SIG-M5 treated with dmso at 0.1 percent for 504 hours (cell line): Measurements from ENCODE around the gene ZNHIT3.
"Not testable (repeated sequence)": the region's sequence is repeated elsewhere in the genome, so short reads cannot be mapped to it uniquely, and the experiment has no call there.

Experiments used
- DNase-seq: peaks from one replicate; lab custom pipeline; 2025; ENCODE audit not compliant: unreplicated experiment; lab: John Stamatoyannopoulos, UW

ZNHIT3 gene

GRCh38 chr17:36486204-36487194 lies at the start of gene ZNHIT3:
Gene ZNHIT3, plus strand, starts transcription at chr17:36486681. Its CDS starts 19 bp downstream, at chr17:36486700.
- DNase-seq: peak; percentile 98

GRCh38 chr17:36441792-36442191 lies 44.7 kb upstream of the ZNHIT3 start:
- not testable (repeated sequence) for DNase-seq

GRCh38 chr17:36443777-36444176 lies 42.7 kb upstream of the ZNHIT3 start:
- no peak for DNase-seq

GRCh38 chr17:36449997-36450396 lies 36.5 kb upstream of the ZNHIT3 start:
- not testable (repeated sequence) for DNase-seq

- DNase-seq: not testable (repeated sequence)
Measured at GRCh38 chr17:36452888-36453287, 33.6 kb upstream of the ZNHIT3 start.

GRCh38 chr17:36457701-36458100 lies 28.8 kb upstream of the ZNHIT3 start:
- DNase-seq: not testable (repeated sequence)

- no peak for DNase-seq
Measured at GRCh38 chr17:36459045-36459444, 27.4 kb upstream of the ZNHIT3 start.

GRCh38 chr17:36459601-36460000 lies 26.9 kb upstream of the ZNHIT3 start:
- DNase-seq: no peak

- no peak for DNase-seq
Measured at GRCh38 chr17:36460265-36460937, 26.1 kb upstream of the ZNHIT3 start.

- DNase-seq: no peak
Measured at GRCh38 chr17:36461330-36462110, 25.0 kb upstream of the ZNHIT3 start.

- peak; percentile 52 for DNase-seq
Measured at GRCh38 chr17:36463916-36464764, 22.3 kb upstream of the ZNHIT3 start.

- no peak for DNase-seq
Measured at GRCh38 chr17:36464765-36465088, 21.8 kb upstream of the ZNHIT3 start.

- no peak for DNase-seq
Measured at GRCh38 chr17:36468903-36469635, 17.4 kb upstream of the ZNHIT3 start.

- no peak for DNase-seq
Measured at GRCh38 chr17:36469733-36470132, 16.7 kb upstream of the ZNHIT3 start.

GRCh38 chr17:36470499-36470898 lies 16.0 kb upstream of the ZNHIT3 start:
- no peak for DNase-seq

GRCh38 chr17:36474571-36474970 lies 11.9 kb upstream of the ZNHIT3 start:
- no peak for DNase-seq

- DNase-seq: no peak
Measured at GRCh38 chr17:36475346-36475970, 11.0 kb upstream of the ZNHIT3 start.

GRCh38 chr17:36481829-36482228 lies 4.7 kb upstream of the ZNHIT3 start:
- no peak for DNase-seq
